ENCODE measurements around the gene MRPL22. TPM values are rescaled to one million over a fixed set of nuclear protein-coding genes. Genes with fewer than 3 reads are reported as not detected.
"Not testable (repeated sequence)": the region's sequence is repeated elsewhere in the genome, so short reads cannot be mapped to it uniquely, and the experiment has no call there.

The MRPL22 gene
- total RNA-seq, 1 donor from 2014 or later = 41.9 TPM

- Mint-ChIP-seq H3K9me3 (no peaks in the 10 kb centered on the region), H3K4me1 (no peaks in the 10 kb centered on the region), H3K27me3 (no peaks in the 10 kb centered on the region), H3K27ac (no peak overlapping the region), H3K36me3 (ENCODE audit: low read depth) (peaks cover 27% of the 10 kb centered on the region), H3K4me3 (no peak overlapping the region)
- TF ChIP-seq, protein P1, sequence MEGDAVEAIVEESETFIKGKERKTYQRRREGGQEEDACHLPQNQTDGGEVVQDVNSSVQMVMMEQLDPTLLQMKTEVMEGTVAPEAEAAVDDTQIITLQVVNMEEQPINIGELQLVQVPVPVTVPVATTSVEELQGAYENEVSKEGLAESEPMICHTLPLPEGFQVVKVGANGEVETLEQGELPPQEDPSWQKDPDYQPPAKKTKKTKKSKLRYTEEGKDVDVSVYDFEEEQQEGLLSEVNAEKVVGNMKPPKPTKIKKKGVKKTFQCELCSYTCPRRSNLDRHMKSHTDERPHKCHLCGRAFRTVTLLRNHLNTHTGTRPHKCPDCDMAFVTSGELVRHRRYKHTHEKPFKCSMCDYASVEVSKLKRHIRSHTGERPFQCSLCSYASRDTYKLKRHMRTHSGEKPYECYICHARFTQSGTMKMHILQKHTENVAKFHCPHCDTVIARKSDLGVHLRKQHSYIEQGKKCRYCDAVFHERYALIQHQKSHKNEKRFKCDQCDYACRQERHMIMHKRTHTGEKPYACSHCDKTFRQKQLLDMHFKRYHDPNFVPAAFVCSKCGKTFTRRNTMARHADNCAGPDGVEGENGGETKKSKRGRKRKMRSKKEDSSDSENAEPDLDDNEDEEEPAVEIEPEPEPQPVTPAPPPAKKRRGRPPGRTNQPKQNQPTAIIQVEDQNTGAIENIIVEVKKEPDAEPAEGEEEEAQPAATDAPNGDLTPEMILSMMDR (IDR thresholded peaks at IDR 0.05) = no peak
- no peak for ATAC-seq (ENCODE audit: low read depth)
- ChIA-PET POLR2A (no interaction called here), CTCF (no interaction called here)
- no peak for DNase-seq
- intact Hi-C loops (cut with micrococcal nuclease) = no loop called here
These were observed 31.7 kb downstream of the MRPL22 start for GRCh38 chr5:154972476-154973080.

GRCh38 chr5:154976082-154976481 lies 35.2 kb downstream of the MRPL22 start:
- H3K4me1 Mint-ChIP-seq; H3K36me3 Mint-ChIP-seq (ENCODE audit: low read depth); H3K27ac Mint-ChIP-seq; intact Hi-C loops (cut with micrococcal nuclease); H3K9me3 Mint-ChIP-seq; CTCF ChIA-PET; DNase-seq; H3K27me3 Mint-ChIP-seq; ATAC-seq (ENCODE audit: low read depth); POLR2A ChIA-PET; H3K4me3 Mint-ChIP-seq: not testable (repeated sequence)

GRCh38 chr5:154977409-154977808 lies 36.5 kb downstream of the MRPL22 start:
- ChIA-PET CTCF (no interaction called here), POLR2A (no interaction called here)
- Mint-ChIP-seq H3K4me3 (no peak overlapping the region), H3K9me3 (no peaks in the 10 kb centered on the region), H3K36me3 (ENCODE audit: low read depth) (peaks cover 4% of the 10 kb centered on the region), H3K4me1 (no peaks in the 10 kb centered on the region), H3K27me3 (no peaks in the 10 kb centered on the region), H3K27ac (no peak overlapping the region)
- ATAC-seq (ENCODE audit: low read depth) (no peak), DNase-seq (no peak)
- TF ChIP-seq, protein P1 (IDR thresholded peaks at IDR 0.05) = no peak
- intact Hi-C loops (cut with micrococcal nuclease) = no loop called here

GRCh38 chr5:154978294-154978693 lies 37.4 kb downstream of the MRPL22 start:
- H3K27me3 Mint-ChIP-seq; CTCF ChIA-PET; H3K36me3 Mint-ChIP-seq (ENCODE audit: low read depth); H3K4me3 Mint-ChIP-seq; H3K9me3 Mint-ChIP-seq; H3K4me1 Mint-ChIP-seq; ATAC-seq (ENCODE audit: low read depth); intact Hi-C loops (cut with micrococcal nuclease); DNase-seq; H3K27ac Mint-ChIP-seq; POLR2A ChIA-PET: not testable (repeated sequence)

GRCh38 chr5:154984946-154985516 lies 44.2 kb downstream of the MRPL22 start:
- ATAC-seq (ENCODE audit: low read depth) = no peak
- intact Hi-C loops (cut with micrococcal nuclease) = no loop called here
- TF ChIP-seq, protein P1 (IDR thresholded peaks at IDR 0.05) = no peak

GRCh38 chr5:154986151-154986550 lies 45.3 kb downstream of the MRPL22 start:
- intact Hi-C loops (cut with micrococcal nuclease) = no loop called here
- ChIA-PET POLR2A (no interaction called here), CTCF (no interaction called here)
- TF ChIP-seq, protein P1 (IDR thresholded peaks at IDR 0.05) = no peak
- no peak for DNase-seq
- Mint-ChIP-seq H3K36me3 (ENCODE audit: low read depth) (no peaks in the 10 kb centered on the region), H3K27me3 (peaks cover 3% of the 10 kb centered on the region), H3K4me3 (no peak overlapping the region), H3K4me1 (no peaks in the 10 kb centered on the region), H3K27ac (no peak overlapping the region), H3K9me3 (no peaks in the 10 kb centered on the region)
- ATAC-seq (ENCODE audit: low read depth) = no peak

More at GRCh38 chr5:154984946-154985516, 44.2 kb downstream of the MRPL22 start:
- Mint-ChIP-seq H3K27me3 (peaks cover 3% of the 10 kb centered on the region), H3K4me3 (no peak overlapping the region), H3K36me3 (ENCODE audit: low read depth) (no peaks in the 10 kb centered on the region), H3K27ac (no peak overlapping the region), H3K4me1 (no peaks in the 10 kb centered on the region), H3K9me3 (no peaks in the 10 kb centered on the region)
- ChIA-PET POLR2A (no interaction called here), CTCF (no interaction called here)
- DNase-seq = no peak
